ENCODE measurements around the gene KCNQ4.

Gene KCNQ4

GRCh38 chr1:40861224-40862003 lies 77.8 kb downstream of the KCNQ4 start:
- TF ChIP-seq POLR2A (IDR thresholded peaks at IDR 0.05; ENCODE audit: low read length): no peak
- TF ChIP-seq GATA1 (IDR thresholded peaks at IDR 0.05; ENCODE audit: low read depth, low read length): no peak
- DNase-seq: peak; percentile 59 to 61

GRCh38 chr1:40862008-40862863 lies 78.6 kb downstream of the KCNQ4 start, which contains the start of gene CITED4:
TSS of gene CITED4 (minus strand) at chr1:40862363. CDS start at chr1:40862127, 236 bp downstream.
- TF ChIP-seq POLR2A (IDR thresholded peaks at IDR 0.05; ENCODE audit: low read length) (no peak), GATA1 (IDR thresholded peaks at IDR 0.05; ENCODE audit: low read depth, low read length) (no peak)
- peak; percentile 95 to 97 for DNase-seq

- peak; percentile 25 to 41 for DNase-seq
- TF ChIP-seq POLR2A (IDR thresholded peaks at IDR 0.05; ENCODE audit: low read length): no peak
- no peak for TF ChIP-seq GATA1 (IDR thresholded peaks at IDR 0.05; ENCODE audit: low read depth, low read length)
Observed at GRCh38 chr1:40868051-40868723, 84.6 kb downstream of the KCNQ4 start.

GRCh38 chr1:40870135-40870728 lies 86.6 kb downstream of the KCNQ4 start:
- TF ChIP-seq POLR2A (IDR thresholded peaks at IDR 0.05; ENCODE audit: low read length) (no peak), GATA1 (IDR thresholded peaks at IDR 0.05; ENCODE audit: low read depth, low read length) (no peak)
- DNase-seq: no peak

GRCh38 chr1:40872276-40872675 lies 88.7 kb downstream of the KCNQ4 start:
- no peak for DNase-seq

GRCh38 chr1:40873863-40874472 lies 90.4 kb downstream of the KCNQ4 start:
- TF ChIP-seq GATA1 (IDR thresholded peaks at IDR 0.05; ENCODE audit: low read depth, low read length): no peak
- TF ChIP-seq POLR2A (IDR thresholded peaks at IDR 0.05; ENCODE audit: low read length): no peak
- DNase-seq: no peak

More at GRCh38 chr1:40872276-40872675, 88.7 kb downstream of the KCNQ4 start:
- no peak for TF ChIP-seq GATA1 (IDR thresholded peaks at IDR 0.05; ENCODE audit: low read depth, low read length)
- TF ChIP-seq POLR2A (IDR thresholded peaks at IDR 0.05; ENCODE audit: low read length): no peak

- TF ChIP-seq GATA1 (IDR thresholded peaks at IDR 0.05; ENCODE audit: low read depth, low read length) (no peak), POLR2A (IDR thresholded peaks at IDR 0.05; ENCODE audit: low read length) (no peak)
- DNase-seq: no peak
Observed at GRCh38 chr1:40876436-40876761, 92.8 kb downstream of the KCNQ4 start.

GRCh38 chr1:40876891-40877290 lies 93.3 kb downstream of the KCNQ4 start:
- DNase-seq: no peak
- TF ChIP-seq POLR2A (IDR thresholded peaks at IDR 0.05; ENCODE audit: low read length) (no peak), GATA1 (IDR thresholded peaks at IDR 0.05; ENCODE audit: low read depth, low read length) (no peak)

- no peak for DNase-seq
Observed at GRCh38 chr1:40877698-40878097, 94.1 kb downstream of the KCNQ4 start.

GRCh38 chr1:40878906-40879305 lies 95.3 kb downstream of the KCNQ4 start:
- no peak for DNase-seq
- TF ChIP-seq GATA1 (IDR thresholded peaks at IDR 0.05; ENCODE audit: low read depth, low read length): no peak
- no peak for TF ChIP-seq POLR2A (IDR thresholded peaks at IDR 0.05; ENCODE audit: low read length)

More at GRCh38 chr1:40877698-40878097, 94.1 kb downstream of the KCNQ4 start:
- TF ChIP-seq GATA1 (IDR thresholded peaks at IDR 0.05; ENCODE audit: low read depth, low read length): no peak
- no peak for TF ChIP-seq POLR2A (IDR thresholded peaks at IDR 0.05; ENCODE audit: low read length)

GRCh38 chr1:40879482-40880175 lies 96.0 kb downstream of the KCNQ4 start:
- no peak for TF ChIP-seq GATA1 (IDR thresholded peaks at IDR 0.05; ENCODE audit: low read depth, low read length)
- no peak for TF ChIP-seq POLR2A (IDR thresholded peaks at IDR 0.05; ENCODE audit: low read length)
- no peak for DNase-seq

- no peak for DNase-seq
- no peak for TF ChIP-seq GATA1 (IDR thresholded peaks at IDR 0.05; ENCODE audit: low read depth, low read length)
- TF ChIP-seq POLR2A (IDR thresholded peaks at IDR 0.05; ENCODE audit: low read length): no peak
Observed at GRCh38 chr1:40880813-40881549, 97.4 kb downstream of the KCNQ4 start.
